Peyer's patch (tissue), 4 donors: ENCODE measurements around the gene HSD11B2. TPM values are rescaled to one million over a fixed set of nuclear protein-coding genes. Genes with fewer than 3 reads are reported as not detected.

Experiments used
- DNase-seq, 3 donors: peaks; one replicate each; pipeline ENCODE4 v3.0.0-alpha.2; 2017 to 2019
- H3K27ac ChIP-seq, 4 donors: fragments of 200-600 bp; sonication (generic); one replicate each; pipeline ENCODE4 v1.5.1; 2016 to 2019
- H3K27me3 ChIP-seq, 2 donors: fragments of 200-600 bp; sonication (generic); one replicate each; pipeline ENCODE4 v1.5.1; 2019
- H3K36me3 ChIP-seq, 3 donors: fragments of 200-600 bp; sonication (generic); one replicate each; pipeline ENCODE4 v1.5.1; 2016 to 2019
- H3K4me1 ChIP-seq, 4 donors: fragments of 200-600 bp; sonication (generic); one replicate each; pipeline ENCODE4 v1.5.1; 2016 to 2019
- H3K4me3 ChIP-seq, 4 donors: fragments of 200-600 bp; sonication (generic); 1 replicate in 3 of 4; 2 replicates in 1 of 4; pipeline ENCODE4 v1.5.1; 2016 to 2019; ENCODE audit warnings: mild to moderate bottlenecking in 1 of 4
- H3K9me3 ChIP-seq, 4 donors: fragments of 200-600 bp; sonication (generic); one replicate each; pipeline ENCODE4 v1.5.1; 2016 to 2019; ENCODE audit warnings: mild to moderate bottlenecking in 1 of 4
- POLR2A ChIP-seq, 2 donors: fragments of 450-650 bp; IDR thresholded peaks; one replicate each; pipeline ENCODE4 v1.5.1; 2017; ENCODE audit warnings: antibody characterized with exemption in 2 of 2, mild to moderate bottlenecking in 2 of 2, moderate library complexity in 2 of 2
- total RNA-seq, 4 donors: library from RNA; depleted of rRNA; stranded (reverse); fragments of >200 nt; gene quantifications; one replicate each; pipeline ENCODE4 v1.1.0, GENCODE V29; 2016
- TF ChIP-seq, protein P1 (sequence below), 6 experiments: fragments of 450-650 bp in 4 of 6; fragments of 200-600 bp in 2 of 6; sonication (generic) in 1 of 6; IDR thresholded peaks; one replicate each; pipeline ENCODE4 v1.5.1; 2017 to 2019; ENCODE audit warnings: antibody characterized with exemption in 6 of 6, mild to moderate bottlenecking in 3 of 6, moderate library complexity in 1 of 6

Gene HSD11B2
- total RNA-seq, 4 donors from 2014 or later = 116 to 688 (median 499) TPM

DNA sequence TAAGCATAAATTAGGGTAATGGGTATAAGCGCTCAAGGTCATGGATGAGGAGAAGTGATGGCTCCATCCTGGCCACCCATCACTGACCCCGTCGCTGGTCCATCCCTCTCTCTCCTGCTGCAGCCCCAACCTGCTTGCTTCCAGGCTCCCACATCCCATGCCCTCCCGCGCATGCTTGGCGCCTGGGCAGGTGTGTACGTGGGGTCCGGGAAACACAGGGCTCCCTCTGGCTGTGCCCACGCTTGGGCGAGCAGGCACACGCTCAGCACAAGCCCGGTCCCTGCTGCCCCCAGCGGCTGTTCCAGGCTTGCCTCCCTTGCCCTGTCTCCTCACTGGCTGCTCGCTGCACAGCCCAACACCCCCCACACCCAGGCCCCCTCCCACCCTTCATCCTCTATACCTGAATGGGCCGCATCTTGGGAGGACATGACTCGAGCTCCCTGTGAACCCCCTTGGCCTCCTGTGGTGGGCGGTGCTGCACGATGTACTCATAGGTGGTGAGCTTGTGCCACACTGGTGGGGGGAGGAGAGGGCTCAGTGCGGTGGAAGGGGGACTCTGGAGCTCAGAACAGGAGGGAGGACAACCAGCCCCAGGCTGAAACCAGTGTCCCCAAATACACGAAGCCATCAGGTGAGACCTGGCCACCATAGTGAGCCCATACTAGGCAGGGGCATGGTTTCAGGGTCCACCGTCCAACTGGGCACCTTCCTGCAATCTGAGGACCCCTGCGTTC, 32.9 kb upstream of the HSD11B2 start:
- Histone ChIP-seq H3K4me3 (no peak overlapping the region), H3K27ac (no peak overlapping the region), H3K4me1 (peaks cover 4 to 54% (median 15%) of the 10 kb centered on the region in 4 donors), H3K9me3 (no peaks in the 10 kb centered on the region), H3K27me3 (no peaks in the 10 kb centered on the region), H3K36me3 (no peaks in the 10 kb centered on the region)
- no peak for DNase-seq
- TF ChIP-seq, protein P1, sequence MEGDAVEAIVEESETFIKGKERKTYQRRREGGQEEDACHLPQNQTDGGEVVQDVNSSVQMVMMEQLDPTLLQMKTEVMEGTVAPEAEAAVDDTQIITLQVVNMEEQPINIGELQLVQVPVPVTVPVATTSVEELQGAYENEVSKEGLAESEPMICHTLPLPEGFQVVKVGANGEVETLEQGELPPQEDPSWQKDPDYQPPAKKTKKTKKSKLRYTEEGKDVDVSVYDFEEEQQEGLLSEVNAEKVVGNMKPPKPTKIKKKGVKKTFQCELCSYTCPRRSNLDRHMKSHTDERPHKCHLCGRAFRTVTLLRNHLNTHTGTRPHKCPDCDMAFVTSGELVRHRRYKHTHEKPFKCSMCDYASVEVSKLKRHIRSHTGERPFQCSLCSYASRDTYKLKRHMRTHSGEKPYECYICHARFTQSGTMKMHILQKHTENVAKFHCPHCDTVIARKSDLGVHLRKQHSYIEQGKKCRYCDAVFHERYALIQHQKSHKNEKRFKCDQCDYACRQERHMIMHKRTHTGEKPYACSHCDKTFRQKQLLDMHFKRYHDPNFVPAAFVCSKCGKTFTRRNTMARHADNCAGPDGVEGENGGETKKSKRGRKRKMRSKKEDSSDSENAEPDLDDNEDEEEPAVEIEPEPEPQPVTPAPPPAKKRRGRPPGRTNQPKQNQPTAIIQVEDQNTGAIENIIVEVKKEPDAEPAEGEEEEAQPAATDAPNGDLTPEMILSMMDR (IDR thresholded peaks at IDR 0.05) = no peak
- TF ChIP-seq POLR2A (IDR thresholded peaks at IDR 0.05) = no peak

DNA sequence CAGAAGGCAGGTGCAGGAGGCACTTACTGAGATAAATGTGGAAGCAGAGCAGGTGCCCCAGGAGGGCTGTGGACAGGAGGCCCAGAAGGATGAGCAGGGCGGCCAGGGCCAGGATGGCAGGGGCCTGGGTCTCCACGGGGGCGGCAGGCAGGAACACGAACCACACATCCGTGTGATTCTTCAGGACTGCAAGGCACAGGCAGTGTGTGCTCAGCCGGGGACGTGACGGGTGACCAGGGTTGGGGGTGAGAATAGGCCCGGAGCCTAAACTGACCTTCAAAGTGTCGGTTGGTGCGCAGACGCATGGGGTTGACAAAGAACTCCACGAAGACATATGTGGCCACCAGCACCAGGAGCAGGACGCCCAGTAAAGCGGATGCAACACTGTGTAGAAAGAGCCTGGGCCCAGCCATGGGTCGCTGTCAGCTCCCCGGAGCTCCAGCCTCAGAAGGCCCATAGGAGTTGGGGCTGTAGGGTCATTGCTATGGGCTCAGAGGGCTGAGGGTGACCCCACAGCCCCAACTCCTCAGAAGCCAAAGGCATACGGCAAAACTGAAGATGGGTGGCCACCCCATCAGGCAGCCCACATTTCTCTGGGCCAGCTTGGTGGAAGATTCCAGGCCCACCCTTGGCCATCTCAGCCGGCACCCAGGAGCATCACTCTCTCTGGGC, 32.2 kb upstream of the HSD11B2 start:
- no peak overlapping the region for H3K4me3 ChIP-seq
- H3K9me3 ChIP-seq = no peaks in the 10 kb centered on the region
- no peaks in the 10 kb centered on the region for H3K36me3 ChIP-seq
- no peaks in the 10 kb centered on the region for H3K27me3 ChIP-seq
- H3K27ac ChIP-seq = no peak overlapping the region
- TF ChIP-seq, protein P1 (IDR thresholded peaks at IDR 0.05) = no peak
- no peak for DNase-seq
- H3K4me1 ChIP-seq = peaks cover 4 to 49% (median 12%) of the 10 kb centered on the region in 4 donors

DNA sequence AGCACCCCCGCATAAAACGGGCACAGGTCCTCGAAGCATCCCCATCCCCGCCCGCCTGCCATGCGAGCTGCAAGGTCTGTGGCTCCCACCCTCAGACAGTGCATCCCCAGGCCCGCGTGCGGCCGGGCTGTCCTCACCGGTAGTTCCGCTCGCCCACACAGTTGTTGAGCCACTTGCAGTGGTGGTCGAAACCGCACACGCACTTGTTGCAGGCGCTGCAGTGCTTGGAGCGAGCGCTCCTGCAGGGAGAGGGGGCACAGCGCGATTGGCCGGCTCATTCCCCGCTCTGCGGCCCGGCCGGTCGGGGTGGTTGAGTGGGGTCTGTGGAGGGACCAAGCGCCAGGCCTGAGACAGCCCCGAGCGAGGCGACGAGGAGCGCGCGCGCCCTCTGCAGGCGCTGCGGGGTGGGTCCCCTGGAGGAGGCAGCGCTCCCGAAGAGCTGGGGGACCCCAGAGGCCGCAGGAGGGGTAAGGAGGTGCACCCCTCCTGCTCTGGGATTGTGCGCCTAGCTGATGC, 31.6 kb upstream of the HSD11B2 start:
- TF ChIP-seq POLR2A (IDR thresholded peaks at IDR 0.05) = no peak
- TF ChIP-seq, protein P1 (IDR thresholded peaks at IDR 0.05) = peak; percentile 53 to 73 (median 70)
- H3K36me3 ChIP-seq = no peaks in the 10 kb centered on the region
- no peak overlapping the region for H3K27ac ChIP-seq
- H3K4me3 ChIP-seq = no peak overlapping the region
- peaks cover 4 to 47% (median 10%) of the 10 kb centered on the region in 4 donors for H3K4me1 ChIP-seq
- no peaks in the 10 kb centered on the region for H3K27me3 ChIP-seq
- DNase-seq = peak in 2 of 3 donors; percentile 70 to 74
- H3K9me3 ChIP-seq = no peaks in the 10 kb centered on the region

DNA sequence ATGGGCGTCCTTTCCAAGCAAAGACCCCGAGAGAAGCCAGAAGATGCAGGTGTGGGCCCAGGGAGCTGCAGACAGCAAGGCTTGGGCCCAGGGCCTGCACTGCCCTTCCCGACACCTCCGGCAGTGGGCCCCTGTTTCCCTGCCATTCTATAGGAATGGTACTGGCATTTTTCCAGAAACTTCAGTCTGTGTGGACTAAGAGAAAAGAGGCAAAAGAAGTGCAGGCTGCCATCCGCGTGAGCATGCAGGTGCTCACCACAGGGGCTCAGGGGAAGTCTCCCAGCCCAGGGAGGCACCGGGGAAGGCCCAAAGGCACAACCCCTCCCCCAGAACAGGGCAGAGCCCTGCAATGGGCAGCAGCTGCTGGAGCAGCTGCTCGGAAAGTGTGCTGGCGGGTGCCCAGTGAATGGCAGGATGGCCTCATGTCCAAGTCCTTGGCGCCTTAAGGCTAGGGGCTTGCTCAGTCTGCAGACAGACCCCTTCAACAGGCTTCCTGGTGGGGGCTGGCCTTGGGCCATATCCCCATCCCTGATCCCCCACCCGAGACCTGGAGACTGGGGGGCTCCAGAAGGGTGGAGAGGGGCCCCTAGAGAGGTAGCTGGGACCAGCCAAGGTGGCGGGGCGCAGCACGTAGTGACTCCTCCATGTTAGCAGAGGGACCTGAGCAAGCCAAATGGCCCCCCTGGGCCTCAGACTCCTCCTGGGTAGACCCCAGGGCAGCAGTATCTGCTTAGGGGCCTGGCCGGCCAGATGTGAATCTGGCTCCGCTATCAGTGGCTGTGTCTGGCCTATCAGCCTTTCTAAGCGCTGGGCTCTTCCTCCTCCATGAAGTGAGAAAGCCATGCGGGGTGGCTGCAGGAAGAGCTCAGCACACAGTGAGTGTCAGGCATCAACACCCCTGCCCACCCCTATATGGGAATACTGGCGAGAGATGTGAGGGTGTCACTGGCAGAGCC, 30.9 kb upstream of the HSD11B2 start:
- H3K9me3 ChIP-seq = no peaks in the 10 kb centered on the region
- no peak overlapping the region for H3K27ac ChIP-seq
- TF ChIP-seq, protein P1 (IDR thresholded peaks at IDR 0.05) = peak in 2 of 6 experiments; percentile 1 to 6
- no peak for TF ChIP-seq POLR2A (IDR thresholded peaks at IDR 0.05)
- no peak for DNase-seq
- H3K36me3 ChIP-seq = no peaks in the 10 kb centered on the region
- H3K4me3 ChIP-seq = no peak overlapping the region
- no peaks in the 10 kb centered on the region for H3K27me3 ChIP-seq
- H3K4me1 ChIP-seq = peaks cover 4 to 43% (median 10%) of the 10 kb centered on the region in 4 donors

DNA sequence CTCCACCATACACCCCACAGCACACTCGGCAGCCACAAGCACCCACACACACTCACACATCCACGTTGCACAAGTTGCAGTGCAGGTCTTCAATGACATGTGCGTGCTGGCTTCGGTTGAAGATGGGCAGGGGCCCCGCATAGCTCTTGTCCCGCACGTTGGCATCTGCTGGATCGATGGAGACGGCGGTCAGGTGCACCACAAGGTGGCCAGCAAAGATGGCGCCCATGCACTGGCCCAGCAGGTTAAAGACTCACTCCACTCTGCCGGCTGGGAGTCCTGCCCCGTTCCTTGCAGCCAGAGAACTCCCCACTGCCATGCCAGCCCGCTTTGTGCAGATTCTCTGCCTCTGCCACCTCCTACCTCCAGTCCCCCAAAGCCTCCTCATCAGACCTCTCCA, 30.0 kb upstream of the HSD11B2 start:
- Histone ChIP-seq H3K9me3 (no peaks in the 10 kb centered on the region), H3K27me3 (no peaks in the 10 kb centered on the region), H3K4me3 (no peak overlapping the region), H3K4me1 (peaks cover 4 to 35% (median 8%) of the 10 kb centered on the region in 4 donors), H3K36me3 (no peaks in the 10 kb centered on the region), H3K27ac (no peak overlapping the region)
- no peak for DNase-seq
- TF ChIP-seq, protein P1 (IDR thresholded peaks at IDR 0.05) = no peak
- TF ChIP-seq POLR2A (IDR thresholded peaks at IDR 0.05) = no peak
